EL (cell line): ENCODE data around the gene TP53.

Experiments used
- DNase-seq: peaks from one replicate; pipeline ENCODE4 v3.0.0-alpha.2; 2016

TP53 gene

DNA sequence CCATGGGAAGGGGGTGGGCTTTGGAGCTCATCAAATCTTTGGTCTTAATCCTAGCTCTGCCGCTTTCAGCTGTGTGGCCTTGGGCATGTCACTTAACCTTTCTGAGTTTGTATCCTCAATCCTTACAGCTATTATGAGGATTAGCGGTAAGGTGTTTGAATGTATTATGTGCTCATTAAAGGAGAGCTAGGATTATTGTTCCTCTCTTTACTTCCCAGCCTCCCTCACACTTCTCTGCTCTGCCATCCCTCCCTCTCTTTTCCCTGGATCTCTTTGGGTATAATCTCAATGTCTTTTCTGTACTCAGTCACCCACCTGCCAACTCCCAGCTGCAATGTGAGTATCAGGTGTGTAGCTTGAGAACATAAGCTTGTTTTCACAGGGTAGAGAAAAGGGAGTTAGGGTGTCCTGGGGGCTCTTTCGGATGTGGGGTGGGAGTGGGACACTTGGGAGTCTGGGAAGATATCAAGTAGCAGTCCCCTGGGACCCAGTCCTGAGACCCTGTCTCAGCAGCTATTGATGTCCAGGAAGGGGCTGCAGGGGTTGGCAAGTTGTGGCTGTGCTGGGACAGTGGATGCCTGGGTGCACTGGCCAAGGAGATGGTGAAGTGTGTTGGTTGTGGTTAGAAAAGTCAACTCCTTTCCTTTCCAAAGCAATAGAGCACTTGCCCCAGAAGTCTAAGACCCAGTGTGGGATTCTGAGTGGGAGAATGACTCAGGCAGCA, 19.5 kb upstream of the TP53 start:
- DNase-seq = no peak

DNA sequence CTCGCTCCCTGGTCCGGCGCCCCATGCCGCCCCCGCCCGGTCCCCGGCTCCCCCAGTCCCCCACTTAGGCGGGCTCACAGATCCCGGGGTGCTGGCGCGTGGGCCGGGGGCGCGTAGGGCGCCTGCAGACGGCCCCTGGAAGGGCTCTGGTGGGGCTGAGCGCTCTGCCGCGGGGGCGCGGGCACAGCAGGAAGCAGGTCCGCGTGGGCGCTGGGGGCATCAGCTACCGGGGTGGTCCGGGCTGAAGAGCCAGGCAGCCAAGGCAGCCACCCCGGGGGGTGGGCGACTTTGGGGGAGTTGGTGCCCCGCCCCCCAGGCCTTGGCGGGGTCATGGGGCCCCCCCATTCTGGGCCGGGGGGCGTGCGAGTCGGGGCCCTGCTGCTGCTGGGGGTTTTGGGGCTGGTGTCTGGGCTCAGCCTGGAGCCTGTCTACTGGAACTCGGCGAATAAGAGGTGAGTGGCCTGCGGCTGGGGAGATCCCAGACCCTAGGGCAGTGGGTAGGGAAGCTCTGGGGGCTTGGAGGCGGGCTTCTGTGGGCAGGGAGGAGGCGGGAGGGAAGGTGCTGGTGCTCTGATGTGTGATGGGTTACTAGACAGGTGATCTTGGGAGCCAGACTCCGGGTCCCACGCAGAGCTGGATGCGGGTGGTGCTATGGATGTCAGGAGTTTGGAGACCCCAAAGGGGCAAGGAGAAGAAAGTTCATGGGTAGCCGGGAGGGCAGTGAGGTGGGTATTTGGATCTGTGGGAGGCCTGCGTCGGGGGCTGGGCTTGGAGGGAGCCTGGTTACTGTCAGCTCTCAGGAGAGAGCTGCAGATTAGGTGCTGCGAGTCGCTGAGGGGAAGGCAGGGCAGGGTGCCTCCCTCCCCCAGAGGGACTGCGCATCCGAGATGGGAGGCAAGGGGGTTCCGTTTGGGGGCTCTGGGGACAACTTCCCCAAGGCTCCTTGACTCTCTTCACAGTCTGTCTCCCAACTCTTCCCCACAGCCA, 18.3 kb upstream of the TP53 start:
- no peak for DNase-seq

DNA sequence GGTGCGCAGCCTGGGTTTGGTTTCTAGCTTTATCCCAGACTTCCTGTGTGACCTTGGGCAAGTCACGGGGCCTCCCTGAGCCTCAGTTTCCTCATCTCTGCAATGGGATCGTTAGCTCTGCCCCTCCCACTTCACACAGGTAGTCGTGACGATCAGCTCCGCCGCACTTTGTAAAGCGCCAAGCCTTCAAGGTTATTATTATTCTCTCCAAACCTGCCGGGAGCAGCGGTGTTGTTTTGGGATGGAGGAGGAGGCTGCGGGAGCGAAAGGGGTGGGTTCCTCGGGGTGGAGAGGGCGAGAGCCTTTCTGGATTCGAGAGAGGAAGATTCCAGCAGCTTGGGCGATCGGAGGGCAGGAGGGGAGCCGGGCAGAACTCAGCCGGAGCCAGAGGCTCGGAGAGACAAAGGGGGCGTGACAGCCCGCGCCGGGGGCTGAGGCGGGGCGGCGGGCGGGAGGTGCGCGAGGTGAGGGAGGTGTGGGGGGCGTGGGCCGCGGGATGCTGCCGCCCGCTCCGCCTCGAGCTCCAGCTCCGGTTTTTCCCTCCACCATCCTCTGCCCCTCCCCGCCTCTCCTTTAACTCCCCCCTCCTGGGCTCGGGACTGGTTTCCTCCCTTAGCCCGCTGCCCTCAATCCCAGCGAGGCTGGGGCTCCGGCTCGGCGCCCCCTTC, 17.4 kb upstream of the TP53 start, which contains the start of gene EFNB3:
EFNB3 (plus strand) TSS at position 602 of the 668 bp plus-strand sequence. CDS start 397 bp downstream, outside the sequence.
- DNase-seq = peak; percentile 40

DNA sequence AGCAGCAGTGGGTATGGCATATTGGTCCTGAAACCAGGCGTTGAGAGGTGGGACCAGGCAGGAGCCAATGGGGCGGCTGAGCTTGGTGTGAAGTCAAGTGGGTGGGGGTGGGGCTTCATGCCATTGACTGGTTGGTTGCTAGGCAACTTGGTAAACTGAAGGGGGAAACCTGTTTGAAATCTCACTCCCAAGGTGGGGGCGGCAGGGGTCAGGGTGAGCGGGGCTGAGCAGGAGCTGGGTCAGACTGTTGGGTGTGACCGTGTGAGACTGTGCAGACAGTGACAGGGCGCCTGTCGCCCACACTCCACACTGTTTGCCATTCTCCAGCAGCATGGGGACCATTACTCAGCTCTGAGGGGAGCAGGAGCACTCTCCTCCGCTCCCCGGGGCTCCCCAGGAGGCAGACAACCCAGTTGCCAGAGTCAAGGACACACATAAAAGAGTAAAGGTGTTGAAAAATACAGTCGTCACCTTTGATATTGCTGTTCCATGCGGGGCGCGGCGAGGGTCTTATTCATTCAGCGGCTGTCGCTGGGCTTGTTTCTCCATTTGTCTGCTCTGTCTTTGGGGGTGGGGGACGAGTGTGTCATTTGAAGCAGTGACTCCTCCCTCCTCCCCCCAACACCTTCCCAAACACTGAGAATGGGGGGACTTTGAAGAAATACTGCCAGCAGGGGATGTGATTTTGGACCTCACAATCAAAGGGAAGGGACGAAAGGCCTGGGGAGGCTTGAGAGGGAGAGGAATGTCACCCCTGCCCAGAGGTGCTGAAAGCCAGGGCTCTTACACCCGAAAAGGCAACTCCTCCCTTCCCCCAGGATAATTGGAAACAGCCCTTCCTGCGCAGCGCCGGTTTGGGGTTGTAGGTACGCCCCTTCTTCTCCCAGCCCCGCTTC, 16.5 kb upstream of the TP53 start:
- DNase-seq = no peak

DNA sequence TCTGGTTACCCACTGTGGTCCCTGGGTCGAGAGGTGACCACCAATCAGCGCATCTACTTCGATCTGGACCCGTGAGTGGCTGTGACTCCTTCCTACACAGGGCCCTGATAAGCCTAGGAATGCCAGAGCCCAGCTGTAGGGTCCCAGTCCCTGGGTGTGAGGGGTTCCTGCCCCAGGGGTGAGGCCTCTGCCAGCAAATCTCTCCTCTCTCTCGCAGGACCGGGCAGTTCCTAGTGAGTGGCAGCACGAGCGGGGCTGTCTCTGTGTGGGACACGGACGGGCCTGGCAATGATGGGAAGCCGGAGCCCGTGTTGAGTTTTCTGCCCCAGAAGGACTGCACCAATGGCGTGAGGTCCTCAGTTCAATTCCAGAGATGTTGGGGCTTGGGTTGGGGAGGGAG, 15.5 kb upstream of the TP53 start:
- DNase-seq = no peak

DNA sequence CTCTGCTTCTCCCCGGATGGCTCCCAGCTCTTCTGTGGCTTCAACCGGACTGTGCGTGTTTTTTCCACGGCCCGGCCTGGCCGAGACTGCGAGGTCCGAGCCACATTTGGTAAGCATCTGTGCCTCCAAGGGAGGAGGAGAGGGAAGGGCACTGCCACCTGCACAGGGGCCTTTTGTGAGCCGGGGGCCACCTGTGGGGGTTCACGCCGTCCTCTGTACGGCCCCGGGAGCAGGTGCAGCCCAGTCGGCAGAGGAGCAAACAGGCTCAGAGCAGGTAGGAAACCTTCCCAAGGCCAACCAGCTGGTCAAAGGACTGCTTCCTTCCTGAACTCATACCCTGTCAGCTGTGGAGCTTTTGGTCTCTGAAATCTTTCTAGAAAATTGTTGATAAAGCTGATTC, 14.4 kb upstream of the TP53 start:
- DNase-seq = no peak

DNA sequence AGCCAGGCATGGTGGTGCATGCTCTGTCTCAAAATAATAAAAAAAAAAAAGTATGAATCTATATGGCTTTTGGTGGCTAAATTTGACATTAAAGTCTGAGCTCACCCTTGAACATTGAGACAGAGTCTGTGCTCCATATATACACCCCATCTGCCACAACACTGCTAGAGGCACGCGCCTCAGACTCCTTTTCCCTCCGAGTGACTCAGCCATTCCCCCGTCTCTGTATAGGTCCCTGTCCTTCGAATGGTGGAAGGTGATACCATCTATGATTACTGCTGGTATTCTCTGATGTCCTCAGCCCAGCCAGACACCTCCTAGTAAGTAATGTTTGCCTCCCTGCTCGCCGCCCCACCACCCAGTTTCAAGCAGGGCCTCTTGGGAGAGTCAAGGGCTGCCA, 13.2 kb upstream of the TP53 start:
- DNase-seq = no peak

DNA sequence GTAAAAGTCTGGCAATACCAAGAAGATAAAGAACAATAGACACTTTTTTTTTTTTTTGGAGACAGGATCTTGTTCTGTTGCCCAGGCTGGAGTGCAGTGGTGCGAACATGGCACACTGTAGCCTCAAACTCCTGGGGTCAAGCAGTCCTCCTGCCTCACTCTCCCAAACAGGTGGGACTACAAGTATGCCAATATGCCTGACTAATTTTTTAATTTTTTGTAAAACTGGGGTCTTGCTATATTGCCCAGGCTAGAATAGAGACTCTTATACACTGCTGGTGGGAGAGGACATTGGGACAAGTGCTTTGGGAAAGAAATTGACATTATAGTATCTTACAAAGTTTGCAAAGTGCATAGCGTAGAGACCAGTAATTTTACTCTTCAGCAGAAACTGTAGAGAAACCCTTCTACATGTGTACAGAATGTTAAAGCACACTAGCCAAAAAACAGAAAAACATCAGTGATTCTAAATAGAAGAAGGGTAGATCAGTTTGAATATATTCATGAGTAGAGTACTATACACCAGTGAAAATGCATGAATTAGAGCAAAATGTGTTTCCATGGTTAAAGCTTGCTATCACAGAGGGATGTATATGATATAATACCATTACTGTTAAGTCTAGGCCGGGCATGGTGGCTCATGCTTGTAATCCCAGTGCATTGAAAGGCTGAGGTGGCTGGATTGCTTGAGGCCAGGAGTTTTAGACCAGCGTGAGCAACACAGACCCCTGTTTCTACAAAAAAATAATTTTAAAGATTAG, 10.7 kb upstream of the TP53 start:
- no peak for DNase-seq

DNA sequence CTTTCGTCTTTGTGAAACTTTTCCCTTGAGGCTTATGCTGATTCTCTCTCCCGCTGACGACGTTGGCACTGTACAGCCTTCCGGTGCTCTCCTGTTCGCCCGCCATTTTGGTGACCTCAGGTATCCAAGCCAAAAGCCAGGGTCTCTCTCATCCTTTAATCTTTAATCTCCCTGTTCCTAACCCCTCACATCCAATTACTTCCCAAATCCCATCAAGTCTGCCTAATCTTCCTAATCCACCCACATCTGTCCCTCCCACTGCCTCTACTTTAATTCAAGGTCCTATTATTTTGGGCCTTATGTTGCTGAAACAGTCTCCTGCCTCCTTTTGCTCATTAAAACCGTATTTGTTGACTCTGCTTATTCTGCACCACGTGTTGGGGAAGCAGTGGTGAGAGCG, 8.3 kb upstream of the TP53 start:
- DNase-seq = no peak

DNA sequence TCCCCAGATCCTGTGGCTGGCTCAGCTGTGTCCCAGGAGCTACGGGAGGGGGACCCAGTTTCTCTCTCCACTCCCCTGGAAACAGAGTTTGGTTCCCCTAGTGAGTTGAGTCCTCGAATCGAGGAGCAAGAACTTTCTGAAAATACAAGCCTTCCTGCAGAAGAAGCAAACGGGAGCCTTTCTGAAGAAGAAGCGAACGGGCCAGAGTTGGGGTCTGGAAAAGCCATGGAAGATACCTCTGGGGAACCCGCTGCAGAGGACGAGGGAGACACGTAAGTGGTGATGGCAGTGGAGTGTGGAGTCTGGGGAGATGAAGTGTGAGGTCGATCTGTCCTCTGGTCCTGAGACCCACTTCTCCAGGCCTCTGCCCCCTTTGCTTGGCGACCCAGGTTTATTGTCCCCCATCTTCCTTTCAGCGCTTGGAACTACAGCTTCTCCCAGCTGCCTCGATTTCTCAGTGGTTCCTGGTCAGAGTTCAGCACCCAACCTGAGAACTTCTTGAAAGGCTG, 1.6 kb upstream of the TP53 start:
- no peak for DNase-seq

DNA sequence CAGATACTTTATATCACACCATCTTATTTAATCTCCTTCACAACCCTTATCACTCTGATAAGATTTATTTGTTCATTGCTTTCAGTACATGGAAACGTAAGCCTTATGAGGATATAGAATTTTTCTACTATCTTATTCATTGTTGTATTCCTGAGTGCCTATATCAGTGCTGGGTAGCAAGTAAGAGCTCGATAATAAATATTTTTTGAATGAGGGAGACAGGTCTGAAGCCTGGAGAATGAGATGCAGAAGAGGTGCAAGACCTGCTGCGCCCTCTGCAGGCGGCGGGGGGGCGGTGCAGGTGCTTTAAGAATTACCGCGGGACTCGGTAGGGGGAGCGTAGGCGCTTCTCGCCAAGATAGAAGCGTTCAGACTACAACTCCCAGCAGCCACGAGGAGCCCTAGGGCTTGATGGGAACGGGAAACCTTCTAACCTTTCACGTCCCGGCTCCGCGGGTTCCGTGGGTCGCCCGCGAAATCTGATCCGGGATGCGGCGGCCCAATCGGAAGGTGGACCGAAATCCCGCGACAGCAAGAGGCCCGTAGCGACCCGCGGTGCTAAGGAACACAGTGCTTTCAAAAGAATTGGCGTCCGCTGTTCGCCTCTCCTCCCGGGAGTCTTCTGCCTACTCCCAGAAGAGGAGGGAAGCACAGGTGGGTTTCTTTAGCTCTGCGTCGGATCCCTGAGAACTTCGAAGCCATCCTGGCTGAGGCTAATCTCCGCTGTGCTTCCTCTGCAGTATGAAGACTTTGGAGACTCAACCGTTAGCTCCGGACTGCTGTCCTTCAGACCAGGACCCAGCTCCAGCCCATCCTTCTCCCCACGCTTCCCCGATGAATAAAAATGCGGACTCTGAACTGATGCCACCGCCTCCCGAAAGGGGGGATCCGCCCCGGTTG, 868 bp upstream of the TP53 start, which contains the start of gene WRAP53:
WRAP53 (plus strand) TSS at position 570 of the 900 bp plus-strand sequence; CDS start at position 742, 172 bp downstream.
- peak; percentile 100 for DNase-seq

DNA sequence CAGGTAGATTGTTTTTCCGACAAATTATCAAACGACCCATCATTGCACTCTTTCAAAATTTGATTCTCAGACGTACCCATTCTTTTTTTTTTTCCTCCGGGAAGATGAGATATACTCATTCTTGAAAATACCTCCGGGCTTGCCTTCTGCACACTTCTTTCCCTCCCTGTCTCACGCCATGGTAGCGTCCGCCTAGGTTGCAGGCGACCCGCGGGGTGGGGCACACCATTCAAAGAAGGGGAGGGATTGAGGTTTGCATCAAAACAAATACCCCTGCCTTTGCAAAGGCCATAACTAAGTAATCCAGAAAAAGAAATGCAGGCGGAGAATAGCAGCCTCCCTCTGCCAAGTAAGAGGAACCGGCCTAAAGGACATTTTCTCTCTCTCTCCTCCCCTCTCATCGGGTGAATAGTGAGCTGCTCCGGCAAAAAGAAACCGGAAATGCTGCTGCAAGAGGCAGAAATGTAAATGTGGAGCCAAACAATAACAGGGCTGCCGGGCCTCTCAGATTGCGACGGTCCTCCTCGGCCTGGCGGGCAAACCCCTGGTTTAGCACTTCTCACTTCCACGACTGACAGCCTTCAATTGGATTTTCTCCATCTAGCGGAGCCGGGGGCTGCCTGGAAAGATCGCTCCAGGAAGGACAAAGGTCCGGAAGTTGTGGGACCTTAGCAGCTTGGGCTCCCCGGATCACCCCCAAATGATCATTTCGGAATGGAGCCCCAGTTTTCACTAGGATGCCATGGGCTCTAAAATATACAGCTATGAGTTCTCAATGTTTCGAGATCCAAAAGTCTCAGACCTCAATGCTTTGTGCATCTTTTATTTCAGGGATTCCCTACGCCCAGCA, 843 bp downstream of the TP53 start:
- DNase-seq = peak; percentile 84

DNA sequence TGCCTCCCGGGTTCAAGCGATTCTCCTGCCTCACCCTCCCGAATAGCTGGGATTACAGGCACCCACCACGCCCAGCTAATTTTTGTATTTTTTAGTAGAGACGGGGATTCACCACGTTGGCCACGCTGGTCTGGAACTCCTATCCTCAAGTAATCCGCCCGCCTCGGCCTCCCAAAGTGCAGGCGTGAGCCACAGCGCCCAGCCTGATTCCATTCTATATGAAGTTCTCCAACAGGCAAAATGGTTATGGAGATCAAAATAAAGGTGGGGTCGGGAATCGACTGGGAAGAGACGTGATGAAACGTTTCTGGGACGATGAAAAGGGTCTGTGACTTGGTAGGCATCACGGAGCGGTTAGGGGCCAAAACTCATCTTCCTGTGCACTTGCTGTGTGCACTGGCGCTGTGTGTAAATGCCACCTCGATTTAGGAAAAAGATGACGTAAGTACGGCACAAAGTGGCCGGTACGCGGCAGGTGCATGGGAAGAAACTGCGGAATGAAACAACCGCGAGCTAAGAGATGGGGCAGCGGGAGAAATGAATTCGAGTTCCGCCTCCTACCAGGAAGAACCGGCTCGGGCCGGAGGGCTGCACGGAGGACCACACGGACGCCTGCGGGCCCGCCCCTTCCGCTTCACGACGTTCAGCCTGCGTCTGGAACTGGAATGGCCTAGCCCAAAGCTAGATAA, 1.6 kb downstream of the TP53 start:
- peak; percentile 92 for DNase-seq

DNA sequence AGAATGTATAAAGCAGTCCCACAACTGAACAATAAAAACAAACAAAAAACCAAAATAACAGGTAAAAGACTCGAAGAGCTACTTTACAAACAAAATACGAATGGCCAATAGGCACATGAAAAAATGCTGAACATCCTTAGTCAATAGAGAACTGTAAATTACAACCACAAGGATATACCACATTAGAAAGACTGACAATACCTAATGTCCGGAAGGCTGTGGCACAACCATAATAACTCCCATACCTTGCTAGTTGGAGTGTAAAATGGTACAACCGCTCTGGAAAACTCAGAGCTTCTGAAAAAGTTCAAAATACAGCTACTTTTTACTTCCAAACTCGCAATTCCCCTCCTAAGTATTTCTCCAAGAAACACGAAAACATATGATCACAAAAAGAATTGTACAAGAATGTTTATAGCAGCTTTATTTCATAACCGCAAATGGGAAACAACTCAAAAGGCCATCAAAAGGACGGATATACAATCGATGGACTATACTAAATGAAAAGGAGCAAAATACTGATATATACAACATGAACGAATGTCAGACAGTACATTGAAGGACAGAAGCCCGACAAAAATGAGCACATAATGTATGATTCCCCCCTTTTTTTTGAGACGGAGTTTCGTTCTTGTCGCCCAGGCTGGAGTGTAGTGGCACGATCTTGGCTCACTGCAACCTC, 2.3 kb downstream of the TP53 start:
- DNase-seq = no peak

DNA sequence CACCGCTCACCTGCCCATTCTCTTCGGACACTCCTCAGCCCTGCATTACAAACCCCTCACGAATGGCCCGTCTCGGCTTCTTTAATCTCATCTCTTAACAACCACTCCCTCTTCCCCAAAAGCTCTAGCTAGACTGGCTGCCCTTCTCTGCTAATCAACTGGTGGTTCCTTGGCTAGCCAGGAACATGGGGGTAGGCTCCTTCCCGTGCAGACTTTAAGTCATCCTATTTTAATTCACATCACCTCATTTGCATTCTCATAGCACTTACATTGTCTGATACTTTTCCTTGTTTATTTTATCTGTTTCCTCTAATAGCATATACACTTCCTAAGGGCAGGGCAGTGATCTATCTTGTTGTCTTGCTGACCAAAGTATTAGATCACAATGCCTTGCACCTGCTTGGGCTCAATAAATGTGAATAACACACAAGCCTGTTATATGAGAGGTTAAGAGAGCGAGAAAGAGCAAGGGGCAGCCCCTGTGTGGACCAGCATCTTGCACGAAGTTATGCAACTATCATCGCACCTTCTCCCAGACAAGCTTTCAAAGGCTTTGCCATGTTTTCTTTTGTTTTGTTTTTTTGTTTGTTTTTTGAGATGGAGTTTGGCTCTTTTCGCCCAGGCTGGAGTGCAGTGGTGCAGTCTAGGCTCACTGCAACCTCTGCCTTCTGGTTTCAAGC, 9.8 kb downstream of the TP53 start:
- no peak for DNase-seq

DNA sequence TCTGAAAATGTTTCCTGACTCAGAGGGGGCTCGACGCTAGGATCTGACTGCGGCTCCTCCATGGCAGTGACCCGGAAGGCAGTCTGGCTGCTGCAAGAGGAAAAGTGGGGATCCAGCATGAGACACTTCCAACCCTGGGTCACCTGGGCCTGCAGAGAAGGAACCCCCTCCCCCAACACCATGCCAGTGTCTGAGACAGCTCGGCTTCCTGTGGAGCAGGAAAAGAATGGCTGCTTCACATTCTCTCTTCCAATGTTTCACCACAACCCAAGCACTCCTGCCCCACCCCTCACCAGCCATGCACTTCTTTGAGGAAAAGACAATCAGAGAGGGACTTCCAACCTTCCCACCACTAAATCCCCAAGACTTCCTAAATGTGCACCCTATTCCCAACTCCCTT, 10.8 kb downstream of the TP53 start:
- no peak for DNase-seq

DNA sequence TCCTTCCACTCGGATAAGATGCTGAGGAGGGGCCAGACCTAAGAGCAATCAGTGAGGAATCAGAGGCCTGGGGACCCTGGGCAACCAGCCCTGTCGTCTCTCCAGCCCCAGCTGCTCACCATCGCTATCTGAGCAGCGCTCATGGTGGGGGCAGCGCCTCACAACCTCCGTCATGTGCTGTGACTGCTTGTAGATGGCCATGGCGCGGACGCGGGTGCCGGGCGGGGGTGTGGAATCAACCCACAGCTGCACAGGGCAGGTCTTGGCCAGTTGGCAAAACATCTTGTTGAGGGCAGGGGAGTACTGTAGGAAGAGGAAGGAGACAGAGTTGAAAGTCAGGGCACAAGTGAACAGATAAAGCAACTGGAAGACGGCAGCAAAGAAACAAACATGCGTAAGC, 12.4 kb downstream of the TP53 start:
- no peak for DNase-seq
